Panc1 (cell line): Measurements from ENCODE around the gene CRADD. TPM values are rescaled to one million over a fixed set of nuclear protein-coding genes. Genes with fewer than 3 reads are reported as not detected.

Source experiments
- ATAC-seq: fragments of 200-7000 bp; cut with Tn5 transposase; 2 replicates; pipeline ENCODE4 v1.9.1; 2020; ENCODE audit warnings: mild to moderate bottlenecking, moderate library complexity
- BruUV-seq: library from RNA; stranded (reverse); fragments of 400-500 nt; replicated peaks from 2 replicates; lab custom pipeline; 2021; lab: Mats Ljungman, UMichigan
- CTCF ChIA-PET: fragments of 300-600 bp; sonication (Branson Sonifier 250); formaldehyde crosslinking; loops from one replicate; lab custom pipeline; 2022; ENCODE audit warnings: antibody characterized with exemption; lab: Charles Lee
- POLR2A ChIA-PET: fragments of 300-600 bp; sonication (Branson Sonifier 250); formaldehyde crosslinking; loops from one replicate; lab custom pipeline; 2022; ENCODE audit warnings: antibody characterized with exemption; lab: Charles Lee
- DNase-seq: peaks from one replicate; pipeline ENCODE4 v3.0.0-alpha.2; 2010; ENCODE audit warnings: low read depth, low spot score
- H3K27ac ChIP-seq: 2 replicates; pipeline ENCODE4 v1.5.1; 2011; ENCODE audit warnings: mild to moderate bottlenecking, low read length, inconsistent platforms
- H3K27me3 ChIP-seq: fragments of 200-500 bp; sonication (Bioruptor generic); 2 replicates; pipeline ENCODE4 v1.6.0; 2014; ENCODE audit warnings: low read length, inconsistent platforms; ENCODE audit not compliant: control insufficient read depth, insufficient read depth
- H3K36me3 ChIP-seq: fragments of 200-500 bp; sonication (Bioruptor generic); 2 replicates; pipeline ENCODE4 v1.5.1; 2014; ENCODE audit warnings: inconsistent platforms, mild to moderate bottlenecking, low read length, moderate library complexity; ENCODE audit not compliant: control insufficient read depth, insufficient read depth
- H3K4me1 ChIP-seq: 2 replicates; pipeline ENCODE4 v1.5.1; 2011; ENCODE audit warnings: inconsistent platforms, mild to moderate bottlenecking, low read length, moderate library complexity; ENCODE audit not compliant: control insufficient read depth, insufficient read depth
- H3K4me3 ChIP-seq, 2 experiments: 2 replicates each; pipeline ENCODE4 v1.5.1; 2011 to 2012; ENCODE audit warnings: low read depth in 2 of 2, low read length in 2 of 2, mild to moderate bottlenecking in 2 of 2, inconsistent platforms in 1 of 2, moderate library complexity in 1 of 2
- H3K9me3 ChIP-seq: fragments of 200-500 bp; sonication (Bioruptor generic); 2 replicates; pipeline ENCODE4 v1.5.1; 2014; ENCODE audit warnings: low read depth, mild to moderate bottlenecking, inconsistent platforms, low read length, moderate library complexity; ENCODE audit not compliant: control insufficient read depth, insufficient read depth
- CTCF ChIP-seq: fragments of 450-650 bp; IDR thresholded peaks from 2 replicates; pipeline ENCODE4 v1.5.1; 2017; ENCODE audit warnings: mild to moderate bottlenecking
- POLR2AphosphoS5 ChIP-seq: IDR thresholded peaks from 2 replicates; pipeline ENCODE4 v1.6.1; 2012; ENCODE audit warnings: mild to moderate bottlenecking, low read depth, low read length, moderate library complexity
- REST ChIP-seq, 2 experiments: IDR thresholded peaks; 2 replicates each; pipeline ENCODE4 v1.6.1; 2011 to 2012; ENCODE audit warnings: low read depth in 2 of 2, control low read depth in 1 of 2, low read length in 1 of 2, mild to moderate bottlenecking in 1 of 2, moderate library complexity in 1 of 2; ENCODE audit not compliant: insufficient read depth in 1 of 2
- SIN3A ChIP-seq: IDR thresholded peaks from 2 replicates; pipeline ENCODE4 v1.6.1; 2012; ENCODE audit warnings: low read depth, mild to moderate bottlenecking, low read length, moderate library complexity, borderline replicate concordance; ENCODE audit not compliant: insufficient read depth
- TCF7L2 ChIP-seq: IDR thresholded peaks from 2 replicates; pipeline ENCODE4 v1.6.1; 2011; ENCODE audit warnings: mild to moderate bottlenecking, low read depth, low read length, inconsistent platforms
- in situ Hi-C: cut with HindIII; loops from 2 replicates; pipeline ENCODE4 v1.10.0; 2016; ENCODE audit warnings: low sequenced_read_pairs, low pct_unique_long_range_greater_than_20kb
- intact Hi-C: fragments of 100-400 bp; cut with micrococcal nuclease; formaldehyde crosslinking; loops from one replicate; pipeline ENCODE4 v1.10.0; 2022; ENCODE audit not compliant: unreplicated experiment
- total RNA-seq: library from RNA; stranded (reverse); gene quantifications from one replicate; pipeline ENCODE4 v1.2.1, GENCODE V29; 2021; ENCODE audit not compliant: unreplicated experiment

The CRADD gene
- total RNA-seq, 1 experiment from 2014 or later, result 7.0 TPM

DNA sequence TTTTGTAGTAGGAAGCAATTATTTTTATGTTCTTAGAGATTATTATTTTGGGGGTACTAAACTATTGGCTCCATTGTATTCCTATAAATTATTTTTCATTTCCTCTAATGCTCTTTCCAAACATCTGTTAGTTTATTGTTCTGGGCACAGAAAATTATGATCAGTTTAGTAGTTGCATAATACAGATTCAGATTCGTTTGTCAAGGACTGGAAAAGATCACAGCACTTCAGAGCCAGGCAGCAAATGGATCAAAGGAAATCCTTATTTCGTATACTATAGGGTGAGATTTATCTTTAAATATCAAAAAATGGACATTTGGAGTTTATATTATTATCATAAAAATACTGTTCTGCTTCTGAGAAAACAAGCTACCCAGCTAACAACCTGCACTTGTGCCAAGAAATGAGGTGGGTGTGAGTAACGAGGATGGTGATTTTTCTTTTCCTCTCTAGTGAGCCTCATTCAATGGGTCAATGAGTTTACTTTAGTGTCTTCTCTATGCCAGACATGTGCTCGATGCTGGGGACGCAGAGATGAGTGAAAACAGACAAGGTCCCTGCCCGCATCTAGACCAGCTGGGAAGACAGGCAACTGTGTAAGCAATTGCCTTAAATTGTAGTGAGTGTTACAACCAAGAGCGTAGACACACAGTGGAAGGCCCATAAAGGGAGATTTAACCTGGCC, 262.6 kb downstream of the CRADD start:
- DNase-seq (no peak), ATAC-seq (no peak)
- no peak for TF ChIP-seq TCF7L2
- no peak for TF ChIP-seq REST (IDR thresholded peaks at IDR 0.05; ENCODE audit: insufficient read depth in 1 of 2, low read depth in 2 of 2, low read length in 1 of 2)
- TF ChIP-seq POLR2AphosphoS5, result no peak
- TF ChIP-seq SIN3A, result no peak
- no peak for TF ChIP-seq CTCF
- peaks cover 9% of the 10 kb centered on the region; the same call in 1 of the 2 replicates for H3K9me3 ChIP-seq
- in situ Hi-C loops, result no loop called here
- no peaks in the 10 kb centered on the region for H3K27me3 ChIP-seq
- ChIA-PET POLR2A (no interaction called here), CTCF (no interaction called here)
- H3K36me3 ChIP-seq, result no peaks in the 10 kb centered on the region
- H3K4me1 ChIP-seq, result no peaks in the 10 kb centered on the region
- H3K4me3 ChIP-seq, result no peak overlapping the region
- BruUV-seq, result no TSS peak
- intact Hi-C loops, result no loop called here
- H3K27ac ChIP-seq, result no peak overlapping the region

GRCh38 chr12:93943780-93944179, 266.6 kb downstream of the CRADD start:
- ATAC-seq, result no peak
- Histone ChIP-seq H3K4me3 (no peak overlapping the region), H3K9me3 (no peaks in the 10 kb centered on the region), H3K36me3 (no peaks in the 10 kb centered on the region), H3K27me3 (no peaks in the 10 kb centered on the region), H3K27ac (no peak overlapping the region), H3K4me1 (no peaks in the 10 kb centered on the region)
- no TSS peak for BruUV-seq
- no peak for DNase-seq
- intact Hi-C loops (no loop called here), in situ Hi-C loops (no loop called here)
- no peak for TF ChIP-seq POLR2AphosphoS5
- TF ChIP-seq REST (IDR thresholded peaks at IDR 0.05; ENCODE audit: insufficient read depth in 1 of 2, low read depth in 2 of 2, low read length in 1 of 2), result no peak
- no peak for TF ChIP-seq TCF7L2
- no peak for TF ChIP-seq SIN3A
- no peak for TF ChIP-seq CTCF
- ChIA-PET POLR2A (no interaction called here), CTCF (no interaction called here)
